HG02938 (cell line): ENCODE results near the gene HMGN1.

Source experiments
- ATAC-seq: cut with Tn5 transposase; IDR thresholded peaks from one replicate; pipeline ENCODE4 v1.9.1; 2021; ENCODE audit warnings: mild to moderate bottlenecking, moderate library complexity; ENCODE audit not compliant: unreplicated experiment

Gene HMGN1

GRCh38 chr21:39311164-39311563, 37.7 kb downstream of the HMGN1 start:
- ATAC-seq, result no peak

GRCh38 chr21:39307466-39307865, 41.4 kb downstream of the HMGN1 start:
- no peak for ATAC-seq

- ATAC-seq, result no peak
Observed at GRCh38 chr21:39300587-39300986, 48.3 kb downstream of the HMGN1 start.

GRCh38 chr21:39296891-39297290, 52.0 kb downstream of the HMGN1 start:
- no peak for ATAC-seq
